GF-D8 (cell line): ENCODE data around the gene STAM.

ENCODE experiments used
- DNase-seq: peaks from one replicate; lab custom pipeline; 2025; lab: John Stamatoyannopoulos, UW

STAM gene

DNA sequence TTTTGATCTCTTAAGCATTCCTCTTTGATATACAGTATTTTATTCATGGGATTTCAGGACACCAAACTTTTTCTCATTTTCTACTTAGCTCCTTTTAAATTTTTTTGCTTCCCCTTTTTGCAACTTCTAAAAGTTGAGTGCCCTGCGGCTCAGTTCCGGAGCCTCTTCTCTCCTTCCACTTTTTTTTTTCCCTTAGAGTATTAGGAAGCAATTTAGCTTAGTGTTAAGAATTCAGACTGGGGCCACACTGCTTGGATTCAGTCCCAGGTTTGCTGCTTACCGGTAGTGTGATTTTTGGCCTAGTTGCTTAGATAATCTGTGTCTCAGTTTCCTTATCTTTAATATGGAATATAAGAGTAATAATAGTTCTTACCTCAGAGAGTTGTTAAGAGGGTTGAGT is 3.4 kb downstream of the STAM start:
- DNase-seq, result peak; percentile 71

DNA sequence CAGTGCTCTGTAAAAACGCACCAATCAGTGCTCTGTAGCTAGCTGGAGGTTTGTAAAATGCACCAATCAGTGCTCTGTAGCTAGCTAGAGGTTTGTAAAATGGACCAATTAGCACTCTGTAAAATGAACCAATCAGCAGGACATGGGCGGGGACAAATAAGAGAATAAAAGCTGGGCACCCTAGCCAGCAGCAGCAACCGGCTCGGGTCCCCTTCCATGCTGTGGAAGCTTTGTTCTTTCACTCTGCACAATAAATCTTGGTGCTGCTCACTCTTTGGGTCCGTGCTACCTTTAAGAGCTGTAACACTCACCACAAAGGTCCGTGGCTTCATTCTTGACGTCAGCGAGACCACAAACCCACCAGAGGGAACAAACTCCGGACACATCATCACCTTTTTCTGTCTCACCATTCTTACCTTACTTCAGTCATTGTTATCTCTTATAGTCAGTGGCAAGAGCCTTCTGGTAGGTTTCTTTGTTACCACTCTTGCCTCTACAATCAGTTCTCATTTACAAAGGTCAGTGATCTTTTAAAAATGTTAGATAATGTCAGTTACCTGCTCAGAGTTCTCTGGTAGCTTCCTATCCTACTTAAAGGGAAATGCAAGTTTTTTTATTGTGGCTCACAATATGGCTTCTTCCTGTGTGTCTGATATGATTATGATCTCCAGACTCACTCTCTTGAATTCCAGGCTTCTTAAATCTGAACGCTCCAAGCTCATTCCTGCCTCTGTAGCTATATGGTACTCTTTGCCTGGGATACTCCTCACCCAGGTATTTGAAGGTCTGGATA is 4.5 kb downstream of the STAM start:
- no peak for DNase-seq

DNA sequence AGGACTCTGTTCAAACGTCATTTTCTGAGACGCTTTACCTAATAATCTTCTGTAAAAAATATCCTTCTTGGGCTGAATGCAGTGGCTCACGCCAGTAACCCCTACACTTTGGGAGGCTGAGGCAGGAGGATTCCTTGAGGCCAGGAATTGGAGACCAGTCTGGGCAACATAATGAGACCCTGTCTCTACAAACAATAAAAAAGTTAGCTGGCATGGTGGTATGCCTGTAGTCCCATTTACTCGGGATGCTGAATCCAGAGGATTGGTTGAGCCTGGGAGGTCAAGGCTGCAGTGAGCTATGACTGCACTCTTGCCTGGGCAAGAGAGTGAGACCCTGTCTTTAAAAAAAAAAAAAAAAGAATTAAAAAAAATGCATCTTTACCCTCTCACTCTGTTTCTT is 5.1 kb downstream of the STAM start:
- no peak for DNase-seq

DNA sequence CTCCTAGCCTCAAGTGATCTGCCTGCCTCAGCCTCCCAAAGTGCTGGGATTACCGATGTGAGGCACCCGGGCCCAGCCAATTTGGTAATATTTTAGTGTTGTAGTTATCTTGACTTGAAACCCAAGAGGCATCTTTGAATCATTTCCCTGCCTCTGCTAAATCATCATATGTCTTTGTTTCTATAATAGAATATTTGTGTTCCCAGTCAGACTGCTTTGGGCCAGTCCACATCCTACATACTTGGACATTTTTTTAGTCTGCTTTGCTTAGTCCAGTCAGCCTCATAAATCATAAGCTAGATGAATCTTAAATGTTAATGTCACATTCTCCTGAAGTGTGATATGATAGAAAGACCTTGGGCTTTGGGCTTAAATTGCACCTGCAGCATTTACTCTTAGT is 5.9 kb downstream of the STAM start:
- DNase-seq, result no peak

DNA sequence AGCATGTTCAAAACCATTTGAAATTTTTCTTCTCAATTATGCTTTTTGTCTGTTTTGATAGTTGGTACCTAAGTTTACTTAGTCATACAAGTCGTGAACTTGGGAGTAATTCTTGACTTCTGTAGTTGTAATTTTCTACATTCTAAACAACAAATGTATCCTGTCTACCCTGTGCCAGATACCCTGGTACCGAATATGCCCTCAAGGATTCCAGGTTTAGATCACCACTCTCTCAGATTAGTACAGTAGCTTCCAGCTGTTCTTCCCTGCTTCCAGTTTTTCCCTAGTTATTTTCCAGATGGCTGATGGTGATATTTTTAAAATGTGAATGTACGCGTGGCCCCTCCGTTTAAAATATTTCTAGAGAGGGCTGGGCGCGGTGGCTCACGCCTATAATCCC is 6.5 kb downstream of the STAM start:
- DNase-seq, result no peak

DNA sequence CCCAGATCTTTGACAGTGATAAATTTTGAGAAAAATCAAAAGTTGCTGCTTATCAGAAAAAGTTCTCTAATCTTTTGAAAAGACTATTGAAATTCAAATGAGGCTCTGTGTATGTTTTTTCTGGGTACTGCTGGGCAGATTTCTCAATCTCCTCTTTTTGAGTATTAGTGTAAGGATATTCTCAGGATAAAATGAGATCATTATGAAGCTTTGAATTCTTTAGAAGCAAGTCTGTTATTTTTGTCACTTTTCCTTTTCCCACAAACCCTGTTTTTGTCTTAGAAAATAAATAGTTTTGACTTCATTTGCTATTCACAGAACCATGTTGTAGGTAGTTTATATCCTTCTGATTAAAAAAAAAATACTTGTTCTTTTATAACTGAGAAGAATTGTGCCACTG is 7.9 kb downstream of the STAM start:
- DNase-seq, result no peak

DNA sequence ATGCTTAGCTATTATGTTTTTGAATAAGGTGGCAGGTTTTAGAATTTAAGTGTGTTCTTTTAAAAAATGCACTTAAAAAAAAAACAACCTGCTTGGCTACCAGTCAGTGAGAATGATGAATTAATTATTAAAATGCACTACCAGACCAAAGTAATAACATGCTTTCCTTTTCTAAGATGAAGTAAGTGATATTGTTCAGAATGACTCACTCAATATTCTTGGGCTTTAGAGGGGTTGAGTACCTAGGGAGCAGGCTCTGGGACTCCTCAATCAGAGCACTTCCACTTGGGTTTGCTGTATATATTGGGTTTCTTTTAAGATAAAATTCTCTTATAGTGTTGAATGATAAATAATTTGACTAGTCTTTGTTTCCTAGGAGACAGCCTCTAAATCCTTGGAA is 8.6 kb downstream of the STAM start:
- DNase-seq, result no peak

DNA sequence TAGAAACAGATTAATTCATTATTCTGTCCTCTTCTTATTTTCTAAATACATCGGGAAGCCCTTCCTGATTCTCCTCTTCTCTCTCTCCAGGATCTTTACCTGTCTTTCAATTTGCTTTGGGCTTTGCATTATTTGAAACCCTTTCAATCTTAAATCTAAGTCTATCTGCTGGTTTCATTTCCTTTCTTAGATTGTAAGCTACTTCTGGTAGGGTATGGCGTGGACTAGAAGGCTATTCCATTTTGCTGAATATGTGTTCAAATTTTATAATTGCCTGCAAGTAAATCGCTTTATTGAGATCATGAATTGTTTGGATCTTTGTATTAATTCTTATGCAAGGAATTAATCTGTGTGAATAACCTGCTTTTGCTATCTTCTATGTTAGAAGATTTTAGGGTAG is 11.1 kb downstream of the STAM start:
- no peak for DNase-seq

DNA sequence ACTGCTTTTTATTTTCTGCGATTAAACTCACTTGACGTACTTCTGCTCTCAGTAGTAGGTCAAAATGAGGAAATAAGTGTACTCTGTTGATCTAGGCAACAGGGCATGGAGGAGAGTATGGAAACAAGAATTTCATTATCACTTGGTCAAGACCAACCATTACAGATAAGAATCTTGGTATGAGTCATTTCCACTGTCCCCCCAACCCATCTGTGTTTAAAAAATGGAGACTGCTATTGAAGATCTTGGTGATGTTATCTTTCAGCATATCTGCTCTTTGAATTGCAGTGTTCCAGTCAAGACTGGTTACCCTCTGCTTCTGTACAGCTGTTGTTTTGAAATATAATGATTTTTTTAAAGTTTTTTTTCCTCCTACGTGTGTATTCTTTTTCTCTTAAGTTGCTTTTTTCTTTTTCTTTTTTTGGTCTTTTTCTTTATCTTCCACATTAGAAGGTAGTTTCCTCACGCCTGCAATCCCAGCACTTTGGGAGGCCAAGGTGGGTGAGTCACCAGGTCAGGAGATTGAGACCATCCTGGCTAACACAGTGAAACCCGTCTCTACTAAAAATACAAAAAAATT is 11.7 kb downstream of the STAM start:
- DNase-seq, result peak; percentile 93

DNA sequence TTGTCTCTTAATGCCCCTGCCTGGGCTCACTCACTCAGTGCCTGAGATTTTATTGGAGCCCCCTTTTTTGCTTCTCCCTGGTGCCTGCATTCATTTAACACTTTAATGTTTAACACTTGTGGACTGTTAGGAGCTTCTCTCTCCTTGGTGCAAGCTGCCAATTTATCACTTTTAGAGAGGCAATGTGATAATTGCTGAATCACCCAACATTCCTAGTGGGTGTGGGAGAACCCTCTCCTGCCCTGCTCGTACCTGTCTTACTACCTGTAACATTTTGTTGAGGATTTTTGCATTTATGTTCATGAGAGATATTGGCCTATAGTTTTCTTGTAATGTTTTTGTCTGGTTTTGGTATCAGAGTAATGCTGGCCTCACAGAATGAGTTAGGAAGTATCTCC is 13.2 kb downstream of the STAM start:
- no peak for DNase-seq

DNA sequence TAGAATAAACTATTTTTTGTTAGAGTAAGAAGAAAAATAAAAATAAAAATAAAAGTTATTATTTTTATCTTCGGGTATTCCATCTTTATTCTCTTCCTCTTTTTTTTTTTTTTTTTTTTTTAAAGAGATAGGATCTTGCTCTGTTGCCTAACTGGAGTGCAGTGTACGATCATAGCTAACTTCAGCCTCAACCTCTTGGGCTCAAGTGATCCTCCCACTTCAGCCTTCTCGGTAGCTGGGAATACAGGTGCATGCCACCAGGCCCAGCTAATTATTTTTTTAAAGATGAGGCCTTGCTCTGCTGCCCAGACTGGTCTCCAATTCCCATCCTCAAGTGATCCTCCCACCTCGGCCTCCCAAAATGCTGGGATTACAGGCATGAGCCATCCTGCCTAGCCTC is 15.4 kb downstream of the STAM start:
- no peak for DNase-seq

DNA sequence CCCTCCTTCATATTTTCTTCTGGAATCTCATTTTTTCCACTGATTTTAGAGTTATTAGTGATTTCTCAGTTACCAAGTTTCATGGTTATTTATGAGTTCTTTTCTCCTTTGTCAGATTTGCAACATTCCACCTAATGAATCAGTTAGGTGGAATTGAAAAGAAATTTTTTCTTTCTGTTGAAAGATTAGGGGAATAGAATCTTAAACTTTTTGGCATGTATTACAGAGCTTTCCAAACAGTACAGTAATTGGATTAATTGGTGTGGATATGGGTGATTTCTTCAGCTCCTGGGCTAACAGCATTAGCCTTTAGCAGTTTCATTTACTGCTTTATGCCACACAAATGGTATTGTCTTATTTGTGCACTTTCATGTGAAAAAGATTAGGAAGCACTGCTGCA is 17.0 kb downstream of the STAM start:
- DNase-seq, result no peak

DNA sequence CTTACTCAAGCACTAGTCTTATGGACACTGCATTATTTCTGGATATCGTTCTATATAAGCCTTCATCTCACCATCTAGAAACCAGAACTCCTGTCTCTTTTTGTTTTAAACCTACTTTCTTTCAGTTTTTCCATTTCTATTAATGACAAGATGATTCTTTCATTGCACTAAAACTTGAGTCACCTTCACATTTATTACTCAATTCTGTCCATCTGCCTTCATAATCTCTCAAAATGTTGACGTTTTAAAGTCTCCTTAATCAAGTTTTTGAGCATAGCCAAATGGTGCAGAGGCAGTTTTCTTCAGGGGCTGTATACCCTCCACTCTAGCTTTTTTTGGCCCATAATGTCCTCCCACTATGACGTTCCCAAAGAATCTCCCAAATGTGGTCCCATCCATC is 17.6 kb downstream of the STAM start:
- no peak for DNase-seq

DNA sequence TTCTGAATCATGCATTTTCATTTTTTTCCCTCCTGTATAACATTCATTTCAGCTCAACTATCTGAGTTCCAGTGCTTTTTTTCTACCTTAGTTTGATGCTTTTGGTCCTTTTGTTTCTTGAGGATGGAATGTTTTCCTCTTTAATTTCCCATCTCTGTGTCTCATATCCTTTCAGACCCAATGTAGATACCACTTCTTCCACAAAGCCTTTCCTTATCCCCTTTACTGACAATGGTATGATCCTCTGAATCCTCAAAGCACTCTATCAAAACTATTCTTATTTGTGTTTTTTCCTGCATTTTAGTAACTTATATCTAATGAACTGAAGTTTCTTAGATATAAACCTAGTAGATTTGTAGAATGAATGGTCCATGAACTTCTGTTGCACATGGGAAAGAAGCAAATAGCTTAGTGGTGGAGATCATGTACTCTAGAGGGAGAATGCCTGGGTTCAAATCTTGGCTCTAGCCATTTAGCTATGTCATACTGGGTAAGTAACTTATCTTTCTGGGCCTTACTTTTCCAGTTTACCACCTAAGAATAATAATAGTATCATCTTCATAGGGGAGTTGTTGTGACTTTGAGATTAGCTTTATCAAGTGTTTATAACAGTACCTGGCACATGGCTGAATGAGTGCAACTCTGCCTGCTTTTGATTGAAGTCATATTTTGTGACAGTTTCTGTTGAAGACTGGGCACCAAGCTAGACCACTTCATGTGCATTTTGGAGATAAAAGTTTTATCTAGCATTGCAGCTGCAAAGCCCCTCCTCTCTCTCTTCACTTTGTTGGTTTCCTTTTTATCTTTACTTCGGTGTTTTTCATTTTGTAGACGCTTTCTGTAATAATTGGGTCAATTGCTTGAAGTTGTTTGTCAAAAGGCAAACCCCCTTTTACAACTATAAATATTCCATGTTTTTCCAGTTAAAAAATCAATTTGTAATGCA is 18.5 kb downstream of the STAM start:
- DNase-seq, result no peak

DNA sequence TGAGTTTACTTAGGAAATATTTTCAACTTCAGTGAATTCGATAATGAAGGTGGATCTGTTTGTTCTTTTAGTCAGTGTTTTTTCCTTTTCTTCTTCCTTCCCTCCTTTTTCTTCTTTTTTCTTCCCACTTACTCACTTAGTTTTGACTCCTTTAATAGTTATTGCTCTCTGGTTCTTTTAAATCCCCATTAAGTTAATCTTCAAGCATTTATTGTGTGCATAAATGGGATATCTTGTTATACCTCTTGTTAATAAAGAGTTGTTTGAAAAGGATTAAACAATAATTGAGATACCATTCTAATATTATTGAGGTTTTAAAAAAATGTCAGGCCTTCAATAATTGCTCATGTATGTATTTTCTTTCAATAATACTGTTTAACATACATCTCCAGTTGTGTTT is 19.5 kb downstream of the STAM start:
- no peak for DNase-seq

DNA sequence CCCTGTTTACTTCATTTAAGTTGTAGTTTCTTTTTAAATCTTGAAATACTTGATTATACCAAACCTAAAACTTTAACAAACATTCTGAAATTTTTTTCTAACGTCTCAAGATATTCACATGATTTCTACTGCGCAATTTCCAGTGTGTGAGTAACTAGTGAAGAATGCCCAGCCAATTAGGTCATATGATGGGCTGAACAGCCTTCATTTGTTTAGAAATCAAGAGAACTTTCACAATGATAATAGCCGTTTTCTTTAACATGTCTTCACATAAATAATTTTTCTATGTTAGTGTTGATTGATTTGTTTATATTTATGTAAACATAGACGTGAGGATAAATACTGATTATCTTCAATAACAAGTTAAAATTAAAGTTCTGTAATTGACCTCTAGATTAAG is 21.8 kb downstream of the STAM start:
- DNase-seq, result no peak

DNA sequence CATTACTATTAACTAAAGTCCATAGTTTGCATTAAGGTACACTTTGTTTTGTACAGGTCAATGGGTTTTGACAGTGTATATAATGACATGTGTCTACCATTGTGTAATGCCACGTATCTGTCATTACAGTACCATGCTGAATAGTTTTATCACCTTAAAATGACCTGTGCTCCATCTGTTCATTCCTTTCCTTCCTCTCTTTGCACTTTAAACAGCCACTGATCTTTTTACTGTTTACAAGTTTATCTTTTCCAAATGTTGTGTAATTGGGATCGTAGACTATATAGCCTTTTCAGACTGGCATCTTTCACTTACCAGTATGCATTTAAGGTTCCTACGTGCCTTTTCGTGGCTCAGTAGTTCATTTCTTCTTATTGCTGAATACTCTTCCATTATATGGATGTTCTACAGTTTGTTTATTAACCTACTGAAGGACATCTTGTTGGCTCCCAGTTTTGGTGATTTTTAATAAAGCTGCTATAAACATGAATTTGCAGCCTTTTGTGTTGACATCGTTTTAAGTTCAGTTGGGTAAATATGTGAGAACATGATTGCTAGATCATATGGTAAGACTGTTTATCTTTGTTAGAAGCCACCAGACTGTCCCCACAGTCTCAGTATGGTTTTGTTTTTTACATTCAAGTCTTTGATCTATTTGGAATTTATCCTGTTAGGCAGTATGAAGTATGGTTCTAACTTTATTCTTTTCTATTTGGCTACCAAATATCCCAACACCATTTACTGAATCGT is 24.7 kb downstream of the STAM start:
- no peak for DNase-seq

DNA sequence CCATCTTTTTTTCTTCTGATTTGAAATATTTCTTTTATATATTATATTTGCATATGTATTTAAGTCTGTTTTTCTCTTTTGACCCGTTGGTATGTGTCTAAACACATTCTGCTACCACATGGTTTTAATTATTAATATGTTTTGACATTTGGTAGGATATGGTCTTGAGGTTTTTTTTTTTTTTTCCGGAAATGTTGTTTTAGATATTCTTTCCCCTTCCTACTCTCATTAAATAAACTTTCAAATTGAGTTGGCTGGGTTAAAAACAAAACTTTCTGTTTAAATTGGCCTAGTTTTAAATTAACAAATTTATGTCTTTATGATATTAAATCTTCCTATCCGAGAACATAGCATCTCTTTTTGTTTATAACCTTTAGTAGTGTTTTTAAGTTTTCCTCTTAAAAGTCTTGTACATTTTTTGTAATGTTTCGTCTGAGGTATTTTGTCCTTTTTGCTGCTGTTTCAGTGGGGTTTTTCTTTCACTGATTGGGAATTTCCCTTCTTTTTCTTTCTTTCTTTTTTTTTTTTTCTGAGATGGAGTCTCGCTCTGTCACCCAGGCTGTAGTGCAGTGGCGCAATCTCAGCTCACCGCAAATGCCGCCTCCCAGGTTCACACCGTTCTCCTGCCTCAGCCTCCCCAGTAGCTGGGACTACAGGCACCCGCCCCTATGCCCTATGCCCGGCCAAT is 25.4 kb downstream of the STAM start:
- DNase-seq, result no peak

DNA sequence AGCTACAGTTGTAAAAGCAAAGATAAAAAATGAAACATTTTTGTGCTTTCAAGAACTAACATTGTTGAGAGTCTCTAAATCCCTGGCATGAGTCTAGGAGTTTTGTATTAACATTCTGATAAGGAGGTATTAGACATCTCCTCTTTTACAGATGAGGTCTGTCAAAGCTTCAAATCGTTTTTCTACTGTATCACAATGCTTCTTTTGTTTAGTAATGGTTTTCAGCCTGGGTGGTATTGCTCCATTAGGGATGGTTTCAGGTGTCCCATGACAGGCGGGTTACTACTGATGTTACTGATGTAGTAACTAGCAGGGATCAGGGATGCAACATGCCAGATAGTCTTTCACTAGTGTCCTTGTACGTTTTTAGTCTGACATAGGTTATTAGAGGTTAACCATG is 27.4 kb downstream of the STAM start:
- no peak for DNase-seq

DNA sequence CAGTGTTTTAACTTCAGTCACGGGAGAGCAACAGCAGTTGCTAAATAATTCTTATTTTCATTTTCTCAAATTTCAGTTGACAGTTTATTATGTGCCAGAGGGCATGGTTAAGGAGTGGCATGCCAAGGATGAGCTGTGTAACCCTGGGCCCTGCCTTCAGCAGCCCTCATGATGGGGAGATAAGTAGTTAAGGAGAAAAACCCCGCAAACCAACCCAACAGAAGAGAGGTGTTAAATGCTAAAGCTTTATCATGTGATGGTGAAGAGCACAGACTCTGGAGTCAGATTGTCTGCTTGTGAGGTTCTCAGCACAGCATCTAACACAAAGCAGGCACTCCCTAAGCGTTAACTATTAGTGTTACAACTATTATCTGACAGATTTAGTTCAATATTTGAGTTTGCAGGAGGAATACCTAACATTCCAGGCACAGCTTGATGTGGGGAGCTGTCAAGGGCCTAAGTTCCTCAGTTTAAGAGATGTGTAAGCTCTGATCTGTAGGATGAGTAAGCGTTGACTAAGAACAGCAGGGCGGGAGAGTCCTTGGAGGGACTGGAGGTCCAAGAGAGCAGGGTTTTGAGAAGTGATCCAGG is 29.6 kb downstream of the STAM start:
- DNase-seq, result no peak

DNA sequence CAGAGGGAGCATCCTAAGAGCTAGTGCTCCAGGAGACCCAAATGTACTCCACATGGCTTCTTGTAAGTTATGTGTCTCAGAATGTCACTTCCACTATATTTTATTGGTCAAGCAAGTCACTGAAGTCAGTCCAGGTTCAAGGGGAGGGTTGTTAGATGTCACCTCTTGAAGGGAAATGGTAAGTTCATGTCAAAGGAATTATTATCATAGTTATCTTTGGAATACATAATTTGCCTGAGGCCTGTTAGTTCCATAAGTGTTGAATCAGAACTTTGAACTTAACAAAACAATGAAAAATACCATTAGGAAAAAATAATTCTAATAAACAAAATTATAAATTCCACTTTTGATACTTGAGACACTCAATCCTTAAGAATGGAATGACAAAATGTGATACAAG is 30.6 kb downstream of the STAM start:
- no peak for DNase-seq
